Ascending aorta (tissue), 2 donors: ENCODE measurements around the gene COL6A2. TPM values are rescaled to one million over a fixed set of nuclear protein-coding genes. Genes with fewer than 3 reads are reported as not detected.

Source experiments
- DNase-seq, 2 donors: peaks; one replicate each; pipeline ENCODE4 v3.0.0-alpha.2; 2019; ENCODE audit warnings: low spot score in 2 of 2
- H3K27ac ChIP-seq, 2 donors: fragments of 200-600 bp; sonication (generic); one replicate each; pipeline ENCODE4 v1.5.1; 2016 to 2017; ENCODE audit warnings: mild to moderate bottlenecking in 1 of 2
- H3K27me3 ChIP-seq: fragments of 200-600 bp; sonication (generic); one replicate; pipeline ENCODE4 v1.5.1; 2017
- H3K36me3 ChIP-seq, 2 donors: fragments of 200-600 bp; sonication (generic); one replicate each; pipeline ENCODE4 v1.5.1; 2016
- H3K4me1 ChIP-seq, 2 donors: fragments of 200-600 bp; sonication (generic); one replicate each; pipeline ENCODE4 v1.5.1; 2016 to 2017; ENCODE audit warnings: mild to moderate bottlenecking in 1 of 2
- H3K4me3 ChIP-seq, 2 donors: fragments of 200-600 bp; sonication (generic); one replicate each; pipeline ENCODE4 v1.5.1; 2016 to 2017; ENCODE audit warnings: mild to moderate bottlenecking in 1 of 2
- H3K9me3 ChIP-seq, 2 donors: fragments of 200-600 bp; sonication (generic); one replicate each; pipeline ENCODE4 v1.5.1; 2016
- intact Hi-C: fragments of 100-400 bp; cut with DNase I; formaldehyde crosslinking; loops from one replicate; pipeline ENCODE4 v1.15.1; 2023
- total RNA-seq: library from RNA; depleted of rRNA; stranded (reverse); fragments of >200 nt; gene quantifications from one replicate; pipeline ENCODE4 v1.1.0, GENCODE V29; 2016
- TF ChIP-seq, protein P1 (sequence below), 3 experiments: fragments of 200-600 bp in 2 of 3; fragments of 450-650 bp in 1 of 3; sonication (generic) in 2 of 3; IDR thresholded peaks; one replicate each; pipeline ENCODE4 v1.5.1; 2016 to 2019; ENCODE audit warnings: antibody characterized with exemption in 3 of 3, mild to moderate bottlenecking in 1 of 3, moderate library complexity in 1 of 3

Gene COL6A2
- total RNA-seq, 1 donor from 2014 or later: 1,704 TPM

DNA sequence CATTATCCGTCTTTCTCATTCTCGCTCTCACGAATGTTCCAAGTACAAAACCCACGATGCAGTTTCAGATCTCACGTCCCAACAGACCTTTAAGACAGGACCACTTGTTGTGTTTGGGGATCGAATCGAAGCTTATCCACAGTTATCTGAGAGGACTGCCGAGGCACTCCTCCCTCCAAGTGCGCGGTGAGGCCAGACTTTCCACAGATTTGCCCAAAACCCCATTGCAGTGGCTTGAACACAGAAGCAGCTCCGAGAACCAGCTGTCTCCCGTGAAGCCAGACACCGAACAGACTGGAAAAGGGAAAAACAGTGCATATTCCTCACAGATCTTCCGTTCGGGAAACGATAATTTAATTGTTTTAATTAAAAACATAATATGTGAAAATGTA lies 46.5 kb upstream of the COL6A2 start:
- H3K4me1 ChIP-seq: peaks cover 14 to 39% of the 10 kb centered on the region in 2 donors
- H3K4me3 ChIP-seq: no peak overlapping the region
- H3K9me3 ChIP-seq: no peaks in the 10 kb centered on the region
- intact Hi-C loops: no loop called here
- H3K27ac ChIP-seq: peak overlapping the region in 1 of 2 donors; percentile 86
- TF ChIP-seq, protein P1, sequence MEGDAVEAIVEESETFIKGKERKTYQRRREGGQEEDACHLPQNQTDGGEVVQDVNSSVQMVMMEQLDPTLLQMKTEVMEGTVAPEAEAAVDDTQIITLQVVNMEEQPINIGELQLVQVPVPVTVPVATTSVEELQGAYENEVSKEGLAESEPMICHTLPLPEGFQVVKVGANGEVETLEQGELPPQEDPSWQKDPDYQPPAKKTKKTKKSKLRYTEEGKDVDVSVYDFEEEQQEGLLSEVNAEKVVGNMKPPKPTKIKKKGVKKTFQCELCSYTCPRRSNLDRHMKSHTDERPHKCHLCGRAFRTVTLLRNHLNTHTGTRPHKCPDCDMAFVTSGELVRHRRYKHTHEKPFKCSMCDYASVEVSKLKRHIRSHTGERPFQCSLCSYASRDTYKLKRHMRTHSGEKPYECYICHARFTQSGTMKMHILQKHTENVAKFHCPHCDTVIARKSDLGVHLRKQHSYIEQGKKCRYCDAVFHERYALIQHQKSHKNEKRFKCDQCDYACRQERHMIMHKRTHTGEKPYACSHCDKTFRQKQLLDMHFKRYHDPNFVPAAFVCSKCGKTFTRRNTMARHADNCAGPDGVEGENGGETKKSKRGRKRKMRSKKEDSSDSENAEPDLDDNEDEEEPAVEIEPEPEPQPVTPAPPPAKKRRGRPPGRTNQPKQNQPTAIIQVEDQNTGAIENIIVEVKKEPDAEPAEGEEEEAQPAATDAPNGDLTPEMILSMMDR (IDR thresholded peaks at IDR 0.05): no peak
- peak in 1 of 2 donors; percentile 31 for DNase-seq
- H3K36me3 ChIP-seq: no peaks in the 10 kb centered on the region
- H3K27me3 ChIP-seq: no peaks in the 10 kb centered on the region

DNA sequence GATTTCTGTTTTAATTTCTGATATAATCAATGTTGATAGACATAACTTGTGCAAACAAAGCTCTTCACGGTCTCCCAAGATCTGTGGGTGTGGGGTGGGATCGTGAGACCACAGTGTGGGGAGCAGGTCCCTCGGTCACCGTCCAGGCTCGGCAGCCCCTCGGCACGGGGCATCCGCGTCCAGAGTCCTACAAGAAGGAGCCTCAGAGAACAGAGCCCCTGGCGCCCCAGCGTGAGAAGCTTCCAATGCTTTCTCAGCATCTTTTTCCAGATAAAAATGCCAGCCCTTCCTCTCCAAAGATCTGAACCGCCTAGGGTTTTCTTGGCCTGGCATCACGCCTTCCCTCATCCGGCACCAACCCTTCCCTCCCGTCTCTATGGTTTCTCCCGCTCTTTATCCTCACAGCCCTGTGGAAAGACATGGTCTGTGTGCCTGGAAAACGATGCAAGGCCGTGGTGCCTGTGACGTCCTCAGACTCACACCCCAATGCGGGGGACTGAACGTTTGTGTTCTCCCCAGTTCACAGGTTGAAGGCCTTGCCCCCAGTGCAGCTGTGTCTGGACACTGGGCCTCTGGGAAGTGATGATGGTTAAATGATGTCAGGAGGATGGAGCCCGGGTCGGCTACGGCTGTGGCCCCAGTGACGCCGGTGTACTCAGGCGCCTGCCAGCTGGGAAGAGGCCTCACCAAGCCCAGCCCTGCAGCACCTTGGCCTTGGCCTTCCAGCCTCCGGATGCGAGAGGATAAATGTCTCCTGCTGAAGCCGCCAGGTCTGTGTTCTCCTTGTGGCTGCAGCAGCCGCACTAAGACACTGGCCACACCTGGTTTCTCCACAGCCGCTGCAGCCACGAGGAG lies 45.9 kb upstream of the COL6A2 start:
- Histone ChIP-seq H3K4me3 (no peak overlapping the region), H3K27me3 (no peaks in the 10 kb centered on the region), H3K4me1 (peaks cover 18 to 43% of the 10 kb centered on the region in 2 donors), H3K27ac (no peak overlapping the region), H3K9me3 (no peaks in the 10 kb centered on the region), H3K36me3 (no peaks in the 10 kb centered on the region)
- intact Hi-C loops: no loop called here
- TF ChIP-seq, protein P1 (IDR thresholded peaks at IDR 0.05): no peak
- DNase-seq: peak in 1 of 2 donors; percentile 52

- TF ChIP-seq, protein P1 (IDR thresholded peaks at IDR 0.05): no peak
- H3K27me3 ChIP-seq: no peaks in the 10 kb centered on the region
- peak in 1 of 2 donors; percentile 62 for DNase-seq
- H3K36me3 ChIP-seq: no peaks in the 10 kb centered on the region
- no peaks in the 10 kb centered on the region for H3K9me3 ChIP-seq
- no peak overlapping the region for H3K4me3 ChIP-seq
- intact Hi-C loops: no loop called here
- H3K4me1 ChIP-seq: peaks cover 25 to 50% of the 10 kb centered on the region in 2 donors
- H3K27ac ChIP-seq: peak overlapping the region in 1 of 2 donors; percentile 99
Measured at GRCh38 chr21:46052703-46053651, 44.9 kb upstream of the COL6A2 start.

- TF ChIP-seq, protein P1 (IDR thresholded peaks at IDR 0.05): no peak
- no peaks in the 10 kb centered on the region for H3K9me3 ChIP-seq
- no peak overlapping the region for H3K4me3 ChIP-seq
- no peak for DNase-seq
- intact Hi-C loops: no loop called here
- peak overlapping the region; percentile 94 to 99 for H3K27ac ChIP-seq
- no peaks in the 10 kb centered on the region for H3K27me3 ChIP-seq
- H3K36me3 ChIP-seq: no peaks in the 10 kb centered on the region
- H3K4me1 ChIP-seq: peaks cover 25 to 47% of the 10 kb centered on the region in 2 donors
Measured at GRCh38 chr21:46054031-46054430, 43.9 kb upstream of the COL6A2 start.

DNA sequence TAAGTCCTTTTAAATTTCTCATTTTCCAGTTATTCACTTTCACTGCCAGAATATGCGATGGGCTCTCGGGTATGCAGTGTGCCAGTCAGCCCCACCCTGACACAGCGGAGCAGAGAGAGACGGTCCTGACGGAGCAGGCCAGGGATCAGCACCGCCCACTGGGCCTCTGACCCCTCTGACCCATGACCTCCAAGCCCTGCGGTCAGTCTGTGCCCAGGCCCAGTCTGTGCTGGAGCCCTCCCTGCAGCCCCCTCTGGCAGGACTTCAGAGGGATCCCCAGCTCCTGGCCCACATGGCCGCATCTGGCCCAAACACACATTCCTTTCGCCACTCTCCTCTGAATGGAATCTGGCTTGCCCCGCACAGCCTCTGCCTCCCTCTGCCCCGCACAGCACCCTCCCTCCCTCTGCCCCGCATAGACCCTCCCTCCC lies 43.4 kb upstream of the COL6A2 start:
- H3K9me3 ChIP-seq: no peaks in the 10 kb centered on the region
- intact Hi-C loops: no loop called here
- H3K4me3 ChIP-seq: no peak overlapping the region
- H3K27ac ChIP-seq: peak overlapping the region; percentile 94 to 99
- TF ChIP-seq, protein P1 (IDR thresholded peaks at IDR 0.05): no peak
- H3K36me3 ChIP-seq: no peaks in the 10 kb centered on the region
- DNase-seq: peak in 1 of 2 donors; percentile 80
- H3K27me3 ChIP-seq: no peaks in the 10 kb centered on the region
- H3K4me1 ChIP-seq: peaks cover 25 to 44% of the 10 kb centered on the region in 2 donors
